Right renal cortex interstitium (tissue), 3 donors: Measurements from ENCODE around the gene FYCO1. TPM values are rescaled to one million over a fixed set of nuclear protein-coding genes. Genes with fewer than 3 reads are reported as not detected.
A peak's percentile ranks its signal among the peaks of the same experiment; 100 is the strongest.

ENCODE experiments used
- DNase-seq, 3 donors: peaks; one replicate each; pipeline ENCODE4 v3.0.0-alpha.2; 2013; ENCODE audit warnings: low read depth in 3 of 3, low spot score in 2 of 3
- polyA plus RNA-seq, 3 donors: library from polyadenylated mRNA; unstranded; fragments of 120-200 nt; gene quantifications; one replicate each; pipeline ENCODE4 v1.2.1, GENCODE V29; 2013; ENCODE audit not compliant: insufficient read length in 3 of 3

FYCO1 gene
- polyA plus RNA-seq, 3 donors: 16.7 to 18.5 (median 18.5) TPM

- no peak for DNase-seq
Measured at GRCh38 chr3:45895686-45896468, 99.7 kb downstream of the FYCO1 start.

- no peak for DNase-seq
Measured at GRCh38 chr3:45894015-45894414, 101.6 kb downstream of the FYCO1 start.

- DNase-seq: no peak
Measured at GRCh38 chr3:45892161-45892560, 103.5 kb downstream of the FYCO1 start.

GRCh38 chr3:45890405-45890804 lies 105.2 kb downstream of the FYCO1 start:
- peak in 2 of 3 donors; percentile 2 to 6 for DNase-seq

- no peak for DNase-seq
Measured at GRCh38 chr3:45889337-45889736, 106.3 kb downstream of the FYCO1 start.

GRCh38 chr3:45887759-45888511 lies 107.7 kb downstream of the FYCO1 start:
- DNase-seq: no peak

GRCh38 chr3:45887285-45887684 lies 108.3 kb downstream of the FYCO1 start:
- DNase-seq: no peak

- DNase-seq: no peak
Measured at GRCh38 chr3:45885979-45886705, 109.5 kb downstream of the FYCO1 start, which contains the start of gene CCR9. TSS of gene CCR9 (plus strand) at chr3:45886543. CDS start at chr3:45894934, 8,391 bp downstream.

- no peak for DNase-seq
Measured at GRCh38 chr3:45884368-45885201, 111.0 kb downstream of the FYCO1 start.

- DNase-seq: no peak
Measured at GRCh38 chr3:45881078-45882022, 114.3 kb downstream of the FYCO1 start.

GRCh38 chr3:45880725-45881077 lies 114.9 kb downstream of the FYCO1 start:
- no peak for DNase-seq

- no peak for DNase-seq
Measured at GRCh38 chr3:45878124-45878523, 117.5 kb downstream of the FYCO1 start.

- DNase-seq: no peak
Measured at GRCh38 chr3:45874677-45875346, 120.8 kb downstream of the FYCO1 start.

GRCh38 chr3:45873638-45874037 lies 122.0 kb downstream of the FYCO1 start:
- no peak for DNase-seq

GRCh38 chr3:45873036-45873435 lies 122.6 kb downstream of the FYCO1 start:
- DNase-seq: no peak

- no peak for DNase-seq
Measured at GRCh38 chr3:45872569-45872968, 123.1 kb downstream of the FYCO1 start.

- DNase-seq: no peak
Measured at GRCh38 chr3:45871780-45872179, 123.8 kb downstream of the FYCO1 start.

GRCh38 chr3:45870099-45870498 lies 125.5 kb downstream of the FYCO1 start:
- DNase-seq: no peak

GRCh38 chr3:45869638-45870037 lies 126.0 kb downstream of the FYCO1 start:
- DNase-seq: no peak
